IMR-90 (cell line): ENCODE results near the gene SHISAL1. TPM values are rescaled to one million over a fixed set of nuclear protein-coding genes. Genes with fewer than 3 reads are reported as not detected.

Source experiments
- ATAC-seq: fragments of 200-7000 bp; cut with Tn5 transposase; 2 replicates; pipeline ENCODE4 v1.9.1; 2020; ENCODE audit warnings: low read depth, mild to moderate bottlenecking, moderate library complexity
- BruUV-seq: library from RNA; stranded (reverse); fragments of 400-500 nt; replicated peaks from 2 replicates; lab custom pipeline; 2021; lab: Mats Ljungman, UMichigan
- CTCF ChIA-PET: fragments of 300-600 bp; formaldehyde crosslinking; extraction: SDS; loops from one replicate; lab custom pipeline; 2021; ENCODE audit warnings: antibody characterized with exemption; lab: Yijun Ruan, JAX
- POLR2A ChIA-PET: fragments of 300-600 bp; sonication (Branson Sonifier 250); formaldehyde crosslinking; loops from one replicate; lab custom pipeline; 2022; ENCODE audit warnings: antibody characterized with exemption; ENCODE audit not compliant: unreplicated experiment; lab: Charles Lee
- DNase-seq: peaks from one replicate; pipeline ENCODE4 v3.0.0; 2013
- H2AFZ ChIP-seq: replicated peaks from 2 replicates; pipeline ENCODE3; 2013; ENCODE audit warnings: low read length, mild to moderate bottlenecking; ENCODE audit not compliant: poor library complexity
- H2AK5ac ChIP-seq: 2 replicates; pipeline ENCODE4 v1.6.1; 2013; ENCODE audit warnings: low read depth, low read length, inconsistent platforms
- H2AK9ac ChIP-seq: replicated peaks from 2 replicates; pipeline ENCODE3; 2013; ENCODE audit warnings: mild to moderate bottlenecking, low read depth, low read length, moderate library complexity; ENCODE audit not compliant: poor library complexity
- H2BK120ac ChIP-seq: 2 replicates; pipeline ENCODE4 v1.6.1; 2013; ENCODE audit warnings: low read depth, low read length, inconsistent platforms
- H2BK15ac ChIP-seq: 3 replicates; pipeline ENCODE4 v1.6.1; 2013; ENCODE audit warnings: low read depth, low read length, inconsistent platforms
- H2BK20ac ChIP-seq: 2 replicates; pipeline ENCODE4 v1.6.1; 2013; ENCODE audit warnings: low read depth, mild to moderate bottlenecking, inconsistent platforms, low read length, moderate library complexity
- H2BK5ac ChIP-seq: 2 replicates; pipeline ENCODE4 v1.6.1; 2013; ENCODE audit warnings: mild to moderate bottlenecking, low read depth, low read length, inconsistent platforms; ENCODE audit not compliant: poor library complexity, severe bottlenecking
- H3K14ac ChIP-seq: replicated peaks from 2 replicates; pipeline ENCODE4 v1.6.1; 2013; ENCODE audit warnings: low read depth, low read length, inconsistent platforms
- H3K18ac ChIP-seq: 2 replicates; pipeline ENCODE4 v1.6.1; 2013; ENCODE audit warnings: low read depth, low read length, control low read depth
- H3K23ac ChIP-seq: 2 replicates; pipeline ENCODE4 v1.6.1; 2013; ENCODE audit warnings: low read depth, low read length, inconsistent platforms
- H3K27ac ChIP-seq: 2 replicates; pipeline ENCODE4 v1.5.1; 2013; ENCODE audit warnings: mild to moderate bottlenecking, control low read depth, low read length; ENCODE audit not compliant: insufficient read depth
- H3K27me3 ChIP-seq: 2 replicates; pipeline ENCODE4 v1.6.1; 2013; ENCODE audit warnings: low read length; ENCODE audit not compliant: control insufficient read depth, insufficient read depth
- H3K36me3 ChIP-seq: 2 replicates; pipeline ENCODE4 v1.6.1; 2013; ENCODE audit warnings: low read length, mixed read lengths; ENCODE audit not compliant: control insufficient read depth, insufficient read depth
- H3K4ac ChIP-seq: 2 replicates; pipeline ENCODE4 v1.6.1; 2013; ENCODE audit warnings: low read depth, low read length, inconsistent platforms
- H3K4me1 ChIP-seq: 2 replicates; pipeline ENCODE4 v1.6.1; 2013; ENCODE audit warnings: low read length, mixed read lengths; ENCODE audit not compliant: control insufficient read depth, insufficient read depth
- H3K4me2 ChIP-seq: 2 replicates; pipeline ENCODE4 v1.6.1; 2013; ENCODE audit warnings: low read depth, mild to moderate bottlenecking, control low read depth, low read length, moderate library complexity
- H3K4me3 ChIP-seq: 2 replicates; pipeline ENCODE4 v1.5.1; 2013; ENCODE audit warnings: low read depth, mild to moderate bottlenecking, control low read depth, low read length, moderate library complexity; ENCODE audit not compliant: insufficient read depth
- H3K56ac ChIP-seq: 2 replicates; pipeline ENCODE4 v1.6.1; 2013; ENCODE audit warnings: low read length, inconsistent platforms; ENCODE audit not compliant: insufficient read depth; ENCODE audit errors: extremely low read depth
- H3K79me1 ChIP-seq, 2 experiments: 2 replicates each; pipeline ENCODE4 v1.6.1; 2013; ENCODE audit warnings: low read length in 2 of 2, inconsistent platforms in 1 of 2, low read depth in 1 of 2
- H3K9ac ChIP-seq: 2 replicates; pipeline ENCODE4 v1.6.1; 2013; ENCODE audit warnings: low read depth, low read length, control low read depth
- H3K9me1 ChIP-seq: 2 replicates; pipeline ENCODE4 v1.6.1; 2013; ENCODE audit warnings: low read length, inconsistent platforms; ENCODE audit not compliant: insufficient read depth
- H3K9me3 ChIP-seq: 2 replicates; pipeline ENCODE4 v1.6.1; 2013; ENCODE audit warnings: low read length; ENCODE audit not compliant: control insufficient read depth, insufficient read depth
- H4K20me1 ChIP-seq: 2 replicates; pipeline ENCODE4 v1.6.1; 2013; ENCODE audit warnings: low read length, inconsistent platforms; ENCODE audit not compliant: insufficient read depth
- H4K5ac ChIP-seq: 2 replicates; pipeline ENCODE4 v1.6.1; 2013; ENCODE audit warnings: mild to moderate bottlenecking, low read depth, low read length, control low read depth
- H4K8ac ChIP-seq, 2 experiments: 2 replicates each; pipeline ENCODE4 v1.6.1; 2013; ENCODE audit warnings: low read depth in 2 of 2, low read length in 2 of 2, control low read depth in 1 of 2, inconsistent platforms in 1 of 2
- H4K91ac ChIP-seq: 2 replicates; pipeline ENCODE4 v1.6.1; 2013; ENCODE audit warnings: low read depth, low read length, inconsistent platforms; ENCODE audit not compliant: insufficient read depth
- BHLHE40 ChIP-seq: fragments of 150-350 bp; IDR thresholded peaks from 2 replicates; pipeline ENCODE4 v1.6.1; 2016; ENCODE audit warnings: mild to moderate bottlenecking, low read depth, low read length
- CEBPB ChIP-seq: IDR thresholded peaks from 2 replicates; pipeline ENCODE4 v1.6.1; 2012; ENCODE audit warnings: low read depth, low read length, improper control_type of control experiment
- ELK1 ChIP-seq: fragments of 150-350 bp; IDR thresholded peaks from 2 replicates; pipeline ENCODE4 v1.6.1; 2016; ENCODE audit warnings: low read depth, mild to moderate bottlenecking, low read length, moderate library complexity, borderline replicate concordance
- FOS ChIP-seq: fragments of 150-350 bp; IDR thresholded peaks from 2 replicates; pipeline ENCODE4 v1.6.1; 2016; ENCODE audit warnings: low read depth, low read length
- NFE2L2 ChIP-seq: fragments of 150-350 bp; IDR thresholded peaks from 2 replicates; pipeline ENCODE4 v1.6.1; 2016; ENCODE audit warnings: low read depth, mild to moderate bottlenecking, low read length
- RFX5 ChIP-seq: IDR thresholded peaks from 2 replicates; pipeline ENCODE4 v1.8.0; 2012; ENCODE audit warnings: low read depth, mild to moderate bottlenecking, low read length, moderate library complexity
- WGBS, 2 experiments: methylation state at CpG; one replicate each; pipeline versions ENCODE4 v1.1.5 to v1.1.7; 2013; ENCODE audit warnings: missing lambda C conversion rate in 2 of 2; ENCODE audit not compliant: insufficient read length in 1 of 2; ENCODE audit errors: extremely low coverage in 2 of 2; 5-methylcytosine and 5-hydroxymethylcytosine counted together
- dilution Hi-C: fragments of 300-500 bp; cut with HindIII; formaldehyde crosslinking; loops from one replicate; pipeline ENCODE4 v1.14.3; 2018; ENCODE audit warnings: low sequenced_read_pairs; ENCODE audit not compliant: unreplicated experiment
- in situ Hi-C: fragments of 300-500 bp; cut with MboI; formaldehyde crosslinking; loops from 3 replicates; pipeline ENCODE4 v1.14.3; 2019; ENCODE audit warnings: low sequenced_read_pairs, inconsistent platforms, mixed read lengths
- intact Hi-C: fragments of 100-400 bp; cut with micrococcal nuclease; formaldehyde crosslinking; loops from 2 replicates; pipeline ENCODE4 v1.10.0; 2022
- polyA plus RNA-seq, 3 experiments: library from polyadenylated mRNA; depleted of rRNA; stranded (reverse); fragments of >200 nt; gene quantifications; 2 replicates each; pipeline ENCODE4 v1.2.3, GENCODE V29; 2012; ENCODE audit warnings: low replicate concordance in 1 of 3
- total RNA-seq: library from RNA; depleted of rRNA; stranded (reverse); fragments of >200 nt; gene quantifications from 2 replicates; pipeline ENCODE4 v1.2.3, GENCODE V29; 2012

The SHISAL1 gene
- total and polyA plus RNA-seq, 2 of the 4 experiments (the other 2 are of a cell fraction): 1.0 to 1.4 TPM

GRCh38 chr22:44355716-44356070 lies 42.9 kb upstream of the SHISAL1 start:
- Histone ChIP-seq H3K4ac (peak overlapping the region; percentile 20; the same call in 1 of the 2 replicates), H3K9me3 (no peaks in the 10 kb centered on the region), H3K14ac (no peak overlapping the region), H2AK9ac (no peak overlapping the region), H3K27me3 (no peaks in the 10 kb centered on the region), H3K23ac (no peak overlapping the region), H3K56ac (no peak overlapping the region), H2BK120ac (no peak overlapping the region), H2AFZ (no peak overlapping the region), H4K8ac (no peak overlapping the region), H3K4me1 (peaks cover 28% of the 10 kb centered on the region), H3K79me1 (no peaks in the 10 kb centered on the region), H3K4me2 (no peak overlapping the region), H4K20me1 (no peaks in the 10 kb centered on the region), H3K9me1 (0 out of 2 replicates have a peak, but pooled peaks cover 4% of the 10 kb centered on the region), H3K18ac (no peak overlapping the region), H3K27ac (no peak overlapping the region), H3K9ac (no peak overlapping the region), H4K91ac (no peak overlapping the region; the same call in 1 of the 2 replicates), H2BK15ac (no peak overlapping the region), H3K36me3 (no peaks in the 10 kb centered on the region), H3K4me3 (no peak overlapping the region), H2AK5ac (peak overlapping the region; percentile 80), H2BK20ac (no peak overlapping the region), H2BK5ac (no peak overlapping the region), H4K5ac (no peak overlapping the region)
- ChIA-PET POLR2A (no interaction called here), CTCF (no interaction called here)
- no peak for TF ChIP-seq RFX5
- TF ChIP-seq NFE2L2: no peak
- no peak for TF ChIP-seq ELK1
- no peak for TF ChIP-seq FOS
- TF ChIP-seq CEBPB: no peak
- TF ChIP-seq BHLHE40: no peak
- DNase-seq: no peak
- WGBS, 2 experiments: no CpG with 5 or more reads among the region's 4 CpGs
- dilution Hi-C loops (no loop called here), intact Hi-C loops (no loop called here), in situ Hi-C loops (no loop called here)
- no TSS peak for BruUV-seq
- ATAC-seq: no peak
